Measurements from ENCODE around the gene RTN4R. TPM values are rescaled to one million over a fixed set of nuclear protein-coding genes. Genes with fewer than 3 reads are reported as not detected.
A peak's percentile ranks its signal among the peaks of the same experiment; 100 is the strongest.

RTN4R gene
- total and polyA plus RNA-seq, 9 of the 15 experiments (the other 6 are each of a cell fraction or from before 2014, with no cell fraction given), result 0.04 to 2.8 (median 1.4) TPM; not detected in 3

DNA sequence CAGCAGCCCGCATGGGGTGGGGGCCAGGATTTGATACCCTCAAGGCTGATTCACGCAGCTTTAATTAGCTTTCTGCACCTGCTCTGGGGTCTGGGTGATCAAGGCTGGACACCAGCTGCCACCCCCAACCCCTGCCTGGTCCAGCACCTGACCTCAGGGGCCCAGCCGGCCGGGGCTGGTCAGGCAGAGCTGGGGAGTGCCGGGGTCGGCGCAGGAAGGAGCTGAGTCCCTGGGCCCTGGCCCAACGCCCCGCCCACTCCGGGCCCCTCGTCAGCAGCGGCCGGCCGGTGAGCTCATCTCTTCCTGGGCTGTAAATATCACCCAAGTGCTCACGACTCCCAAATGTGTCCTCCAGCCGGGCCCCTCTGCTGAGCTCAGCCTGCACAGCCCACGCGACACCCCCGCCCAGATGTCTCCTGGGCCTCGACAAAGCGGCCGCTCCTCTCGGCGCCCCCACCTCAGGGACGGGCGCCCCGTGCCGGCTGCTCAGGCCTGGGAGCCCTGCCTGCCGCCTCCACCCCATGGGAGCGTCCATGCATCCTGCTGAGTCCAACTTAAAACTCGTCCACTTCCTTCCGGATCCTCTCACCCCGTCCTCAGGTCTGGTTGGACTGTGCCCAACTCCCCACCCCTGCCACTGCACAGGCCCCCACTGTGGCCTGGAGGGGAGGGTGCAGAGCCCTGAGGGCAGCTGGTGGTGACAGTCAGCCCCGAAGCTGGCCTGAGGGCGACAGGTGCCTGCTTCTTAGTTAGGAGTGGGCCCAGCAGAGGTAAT is 29.0 kb downstream of the RTN4R start (continued):
- TF ChIP-seq, protein P1, sequence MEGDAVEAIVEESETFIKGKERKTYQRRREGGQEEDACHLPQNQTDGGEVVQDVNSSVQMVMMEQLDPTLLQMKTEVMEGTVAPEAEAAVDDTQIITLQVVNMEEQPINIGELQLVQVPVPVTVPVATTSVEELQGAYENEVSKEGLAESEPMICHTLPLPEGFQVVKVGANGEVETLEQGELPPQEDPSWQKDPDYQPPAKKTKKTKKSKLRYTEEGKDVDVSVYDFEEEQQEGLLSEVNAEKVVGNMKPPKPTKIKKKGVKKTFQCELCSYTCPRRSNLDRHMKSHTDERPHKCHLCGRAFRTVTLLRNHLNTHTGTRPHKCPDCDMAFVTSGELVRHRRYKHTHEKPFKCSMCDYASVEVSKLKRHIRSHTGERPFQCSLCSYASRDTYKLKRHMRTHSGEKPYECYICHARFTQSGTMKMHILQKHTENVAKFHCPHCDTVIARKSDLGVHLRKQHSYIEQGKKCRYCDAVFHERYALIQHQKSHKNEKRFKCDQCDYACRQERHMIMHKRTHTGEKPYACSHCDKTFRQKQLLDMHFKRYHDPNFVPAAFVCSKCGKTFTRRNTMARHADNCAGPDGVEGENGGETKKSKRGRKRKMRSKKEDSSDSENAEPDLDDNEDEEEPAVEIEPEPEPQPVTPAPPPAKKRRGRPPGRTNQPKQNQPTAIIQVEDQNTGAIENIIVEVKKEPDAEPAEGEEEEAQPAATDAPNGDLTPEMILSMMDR (IDR thresholded peaks at IDR 0.05 in 2 of 3, conservative IDR thresholded peaks at IDR 0.05 in 1 of 3; ENCODE audit: insufficient read depth in 2 of 3, low read depth in 1 of 3, low read length in 3 of 3), result 0 out of 6 replicates have a peak, but pooled peaks of 1 of the 3 experiments have one; percentile 1
- TF ChIP-seq BDP1 (IDR thresholded peaks at IDR 0.05; ENCODE audit: insufficient read depth, insufficient read length), result no peak
- TF ChIP-seq RNF2 (IDR thresholded peaks at IDR 0.05), result no peak
- no peak for TF ChIP-seq TRIM28 (IDR thresholded peaks at IDR 0.05)
- TF ChIP-seq, protein P2, sequence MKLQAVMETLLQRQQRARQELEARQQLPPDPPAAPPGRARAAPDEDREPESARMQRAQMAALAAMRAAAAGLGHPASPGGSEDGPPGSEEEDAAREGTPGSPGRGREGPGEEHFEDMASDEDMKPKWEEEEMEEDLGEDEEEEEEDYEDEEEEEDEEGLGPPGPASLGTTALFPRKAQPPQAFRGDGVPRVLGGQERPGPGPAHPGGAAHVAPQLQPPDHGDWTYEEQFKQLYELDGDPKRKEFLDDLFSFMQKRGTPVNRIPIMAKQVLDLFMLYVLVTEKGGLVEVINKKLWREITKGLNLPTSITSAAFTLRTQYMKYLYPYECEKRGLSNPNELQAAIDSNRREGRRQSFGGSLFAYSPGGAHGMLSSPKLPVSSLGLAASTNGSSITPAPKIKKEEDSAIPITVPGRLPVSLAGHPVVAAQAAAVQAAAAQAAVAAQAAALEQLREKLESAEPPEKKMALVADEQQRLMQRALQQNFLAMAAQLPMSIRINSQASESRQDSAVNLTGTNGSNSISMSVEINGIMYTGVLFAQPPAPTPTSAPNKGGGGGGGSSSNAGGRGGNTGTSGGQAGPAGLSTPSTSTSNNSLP (IDR thresholded peaks at IDR 0.05; ENCODE audit: borderline replicate concordance, low read depth, low read length), result no peak
- TF ChIP-seq CEBPB (tag; IDR thresholded peaks at IDR 0.05), result no peak
- no peak for TF ChIP-seq SOX6 (IDR thresholded peaks at IDR 0.05)
- TF ChIP-seq, protein P3, sequence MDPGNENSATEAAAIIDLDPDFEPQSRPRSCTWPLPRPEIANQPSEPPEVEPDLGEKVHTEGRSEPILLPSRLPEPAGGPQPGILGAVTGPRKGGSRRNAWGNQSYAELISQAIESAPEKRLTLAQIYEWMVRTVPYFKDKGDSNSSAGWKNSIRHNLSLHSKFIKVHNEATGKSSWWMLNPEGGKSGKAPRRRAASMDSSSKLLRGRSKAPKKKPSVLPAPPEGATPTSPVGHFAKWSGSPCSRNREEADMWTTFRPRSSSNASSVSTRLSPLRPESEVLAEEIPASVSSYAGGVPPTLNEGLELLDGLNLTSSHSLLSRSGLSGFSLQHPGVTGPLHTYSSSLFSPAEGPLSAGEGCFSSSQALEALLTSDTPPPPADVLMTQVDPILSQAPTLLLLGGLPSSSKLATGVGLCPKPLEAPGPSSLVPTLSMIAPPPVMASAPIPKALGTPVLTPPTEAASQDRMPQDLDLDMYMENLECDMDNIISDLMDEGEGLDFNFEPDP (CRISPR knock-in tag; IDR thresholded peaks at IDR 0.05), result no peak
- TF ChIP-seq TCF7L2 (IDR thresholded peaks at IDR 0.05; ENCODE audit: low read depth, low read length), result no peak
- TF ChIP-seq, protein P4, sequence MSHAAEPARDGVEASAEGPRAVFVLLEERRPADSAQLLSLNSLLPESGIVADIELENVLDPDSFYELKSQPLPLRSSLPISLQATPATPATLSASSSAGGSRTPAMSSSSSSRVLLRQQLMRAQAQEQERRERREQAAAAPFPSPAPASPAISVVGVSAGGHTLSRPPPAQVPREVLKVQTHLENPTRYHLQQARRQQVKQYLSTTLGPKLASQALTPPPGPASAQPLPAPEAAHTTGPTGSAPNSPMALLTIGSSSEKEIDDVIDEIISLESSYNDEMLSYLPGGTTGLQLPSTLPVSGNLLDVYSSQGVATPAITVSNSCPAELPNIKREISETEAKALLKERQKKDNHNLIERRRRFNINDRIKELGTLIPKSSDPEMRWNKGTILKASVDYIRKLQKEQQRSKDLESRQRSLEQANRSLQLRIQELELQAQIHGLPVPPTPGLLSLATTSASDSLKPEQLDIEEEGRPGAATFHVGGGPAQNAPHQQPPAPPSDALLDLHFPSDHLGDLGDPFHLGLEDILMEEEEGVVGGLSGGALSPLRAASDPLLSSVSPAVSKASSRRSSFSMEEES (CRISPR knock-in tag; IDR thresholded peaks at IDR 0.05), result no peak
- TF ChIP-seq MTA2 (IDR thresholded peaks at IDR 0.05; ENCODE audit: low read depth), result no peak
- TF ChIP-seq ZC3H4 (CRISPR knock-in tag; IDR thresholded peaks at IDR 0.05; ENCODE audit: borderline replicate concordance), result no peak
- TF ChIP-seq HLTF (IDR thresholded peaks at IDR 0.05), result no peak
- TF ChIP-seq ZNF133 (CRISPR knock-in tag; IDR thresholded peaks at IDR 0.05), result no peak
- TF ChIP-seq ZNF695 (CRISPR knock-in tag; IDR thresholded peaks at IDR 0.05), result no peak
- no peak for TF ChIP-seq ZNF197 (CRISPR knock-in tag; IDR thresholded peaks at IDR 0.05; ENCODE audit: low read depth)
- TF ChIP-seq C11orf30 (IDR thresholded peaks at IDR 0.05; ENCODE audit: low read depth), result no peak
- TF ChIP-seq GTF2A2 (tag; IDR thresholded peaks at IDR 0.05), result no peak
- TF ChIP-seq MYNN (IDR thresholded peaks at IDR 0.05), result no peak
- TF ChIP-seq MYNN (CRISPR knock-in tag; IDR thresholded peaks at IDR 0.05), result 0 out of 2 replicates have a peak, but pooled peaks have one; percentile 39
- no peak for TF ChIP-seq TCFL5 (CRISPR knock-in tag; conservative IDR thresholded peaks at IDR 0.05)
- no peak for TF ChIP-seq ZNF239 (CRISPR knock-in tag; IDR thresholded peaks at IDR 0.05)
- no peak for TF ChIP-seq FOSL1 (tag; conservative IDR thresholded peaks at IDR 0.05)
- TF ChIP-seq JUN (IDR thresholded peaks at IDR 0.05; ENCODE audit: borderline replicate concordance, low read depth, low read length), result no peak
- no peak for TF ChIP-seq JUN (CRISPR knock-in tag; IDR thresholded peaks at IDR 0.05; ENCODE audit: borderline replicate concordance)

Data from K562 (cell line).